Liver (tissue), 9 donors: Measurements from ENCODE around the gene BMP6. TPM values are rescaled to one million over a fixed set of nuclear protein-coding genes. Genes with fewer than 3 reads are reported as not detected.
"Not testable (repeated sequence)": the region's sequence is repeated elsewhere in the genome, so short reads cannot be mapped to it uniquely, and the experiment has no call there.

Experiments
- DNase-seq: peaks from one replicate; pipeline ENCODE4 v3.0.0-alpha.2; 2017; ENCODE audit warnings: low spot score
- H3K27ac ChIP-seq, 2 donors: one replicate each; pipeline ENCODE4 v1.7.0; 2013; ENCODE audit warnings: inconsistent platforms in 2 of 2, low read length in 2 of 2, control low read depth in 1 of 2, low read depth in 1 of 2, mild to moderate bottlenecking in 1 of 2
- H3K27me3 ChIP-seq, 4 donors: one replicate each; pipeline versions ENCODE4 v1.6.1 to v1.7.0; 2013; ENCODE audit warnings: low read length in 3 of 4, inconsistent platforms in 1 of 4, mild to moderate bottlenecking in 1 of 4, moderate library complexity in 1 of 4; ENCODE audit not compliant: control insufficient read depth in 4 of 4, insufficient read depth in 4 of 4
- H3K36me3 ChIP-seq, 4 donors: one replicate each; pipeline versions ENCODE4 v1.6.1 to v1.7.0; 2013; ENCODE audit warnings: low read length in 3 of 4, mild to moderate bottlenecking in 3 of 4, low read depth in 1 of 4, moderate library complexity in 1 of 4; ENCODE audit not compliant: control insufficient read depth in 4 of 4, insufficient read depth in 3 of 4
- H3K4me1 ChIP-seq, 4 donors: one replicate each; pipeline versions ENCODE4 v1.6.1 to v1.7.0; 2013; ENCODE audit warnings: low read length in 3 of 4, mild to moderate bottlenecking in 3 of 4, moderate library complexity in 1 of 4; ENCODE audit not compliant: control insufficient read depth in 4 of 4, insufficient read depth in 4 of 4
- H3K4me3 ChIP-seq, 3 donors: one replicate each; pipeline versions ENCODE4 v1.6.1 to v1.7.0; 2013; ENCODE audit warnings: low read length in 3 of 3, control low read depth in 1 of 3, low read depth in 1 of 3, mild to moderate bottlenecking in 1 of 3
- H3K9ac ChIP-seq, 2 donors: one replicate each; pipeline ENCODE4 v1.7.0; 2013; ENCODE audit warnings: low read length in 2 of 2, mild to moderate bottlenecking in 2 of 2, moderate library complexity in 2 of 2, control low read depth in 1 of 2, low read depth in 1 of 2
- H3K9me3 ChIP-seq, 4 donors: one replicate each; pipeline versions ENCODE4 v1.6.1 to v1.7.0; 2013; ENCODE audit warnings: low read length in 3 of 4; ENCODE audit not compliant: control insufficient read depth in 4 of 4
- EGR1 ChIP-seq, 2 donors: IDR thresholded peaks; 2 replicates each; pipeline ENCODE4 v1.6.1; 2016 to 2018; ENCODE audit warnings: antibody characterized with exemption in 2 of 2, low read depth in 2 of 2
- FOXA1 ChIP-seq: IDR thresholded peaks from 2 replicates; pipeline ENCODE4 v1.6.1; 2016; ENCODE audit warnings: antibody characterized with exemption
- FOXA2 ChIP-seq: IDR thresholded peaks from 2 replicates; pipeline ENCODE4 v1.6.1; 2016; ENCODE audit warnings: antibody characterized with exemption
- GABPA ChIP-seq, 2 donors: IDR thresholded peaks in 1 of 2; conservative IDR thresholded peaks in 1 of 2; 2 replicates each; pipeline ENCODE4 v1.6.1; 2016; ENCODE audit warnings: antibody characterized with exemption in 2 of 2, mild to moderate bottlenecking in 1 of 2, moderate library complexity in 1 of 2
- HNF4A ChIP-seq, 2 donors: conservative IDR thresholded peaks; 2 replicates each; pipeline ENCODE4 v1.6.1; 2016; ENCODE audit warnings: antibody characterized with exemption in 2 of 2, mild to moderate bottlenecking in 2 of 2
- HNF4G ChIP-seq: IDR thresholded peaks from 2 replicates; pipeline ENCODE4 v1.6.1; 2016; ENCODE audit warnings: antibody characterized with exemption
- JUND ChIP-seq, 2 donors: IDR thresholded peaks; 2 replicates each; pipeline ENCODE4 v1.6.1; 2016; ENCODE audit warnings: antibody characterized with exemption in 2 of 2
- NR2F2 ChIP-seq: IDR thresholded peaks from 2 replicates; pipeline ENCODE4 v1.6.1; 2016; ENCODE audit warnings: antibody characterized with exemption
- RAD21 ChIP-seq, 2 donors: IDR thresholded peaks; 2 replicates each; pipeline ENCODE4 v1.6.1; 2016; ENCODE audit warnings: antibody characterized with exemption in 2 of 2, mild to moderate bottlenecking in 2 of 2
- RXRA ChIP-seq, 2 donors: IDR thresholded peaks; 2 replicates each; pipeline ENCODE4 v1.6.1; 2017 to 2018; ENCODE audit warnings: antibody characterized with exemption in 2 of 2, mild to moderate bottlenecking in 1 of 2
- SP1 ChIP-seq: IDR thresholded peaks from 2 replicates; pipeline ENCODE4 v1.6.1; 2018; ENCODE audit warnings: antibody characterized with exemption, mild to moderate bottlenecking
- TAF1 ChIP-seq: conservative IDR thresholded peaks from 2 replicates; pipeline ENCODE4 v1.6.1; 2016; ENCODE audit warnings: antibody characterized with exemption, mild to moderate bottlenecking
- YY1 ChIP-seq: IDR thresholded peaks from 2 replicates; pipeline ENCODE4 v1.6.1; 2016; ENCODE audit warnings: antibody characterized with exemption, mild to moderate bottlenecking
- WGBS: extraction: QIAGEN DNeasy Blood & Tissue Kit; methylation state at CpG from one replicate; pipeline ENCODE4 v1.1.7; 2013; 5-methylcytosine and 5-hydroxymethylcytosine counted together
- polyA plus RNA-seq, 2 donors: library from polyadenylated mRNA; stranded (reverse) in 1 of 2; unstranded in 1 of 2; fragments of 200-250 nt in 1 of 2; fragments of >200 nt in 1 of 2; fragmentation: Nextera tagmentation in 1 of 2; extraction: Ambion mirVana in 1 of 2; gene quantifications; one replicate each; pipeline versions ENCODE4 v1.2.1 to v1.2.3, GENCODE V29; 2013 to 2015
- total RNA-seq, 2 donors: library from RNA; depleted of rRNA; stranded (reverse); fragments of >200 nt; gene quantifications; one replicate each; pipeline ENCODE4 v1.2.3, GENCODE V29; 2014
- TF ChIP-seq, protein P1 (sequence below): IDR thresholded peaks from 2 replicates; pipeline ENCODE4 v1.6.1; 2016; ENCODE audit warnings: antibody characterized with exemption
- TF ChIP-seq, protein P2 (sequence below): IDR thresholded peaks from 2 replicates; pipeline ENCODE4 v1.6.1; 2016; ENCODE audit warnings: antibody characterized with exemption
- TF ChIP-seq, protein P3 (sequence below): fragments of 150-350 bp; IDR thresholded peaks from 2 replicates; pipeline ENCODE4 v1.5.1; 2017; ENCODE audit warnings: improper control_type of control experiment, low read depth, low read length; ENCODE audit not compliant: missing input control
- TF ChIP-seq, protein P4 (sequence below): IDR thresholded peaks from 2 replicates; pipeline ENCODE4 v1.6.1; 2016; ENCODE audit warnings: antibody characterized with exemption
- donor health status: healthy.
- donor health status: healthy.
- donor health status: healthy.
- donor health status: healthy.
- donor health status: healthy.

BMP6 gene
- total and polyA plus RNA-seq, 4 donors: 0.57 to 5.9 (median 2.3) TPM

DNA sequence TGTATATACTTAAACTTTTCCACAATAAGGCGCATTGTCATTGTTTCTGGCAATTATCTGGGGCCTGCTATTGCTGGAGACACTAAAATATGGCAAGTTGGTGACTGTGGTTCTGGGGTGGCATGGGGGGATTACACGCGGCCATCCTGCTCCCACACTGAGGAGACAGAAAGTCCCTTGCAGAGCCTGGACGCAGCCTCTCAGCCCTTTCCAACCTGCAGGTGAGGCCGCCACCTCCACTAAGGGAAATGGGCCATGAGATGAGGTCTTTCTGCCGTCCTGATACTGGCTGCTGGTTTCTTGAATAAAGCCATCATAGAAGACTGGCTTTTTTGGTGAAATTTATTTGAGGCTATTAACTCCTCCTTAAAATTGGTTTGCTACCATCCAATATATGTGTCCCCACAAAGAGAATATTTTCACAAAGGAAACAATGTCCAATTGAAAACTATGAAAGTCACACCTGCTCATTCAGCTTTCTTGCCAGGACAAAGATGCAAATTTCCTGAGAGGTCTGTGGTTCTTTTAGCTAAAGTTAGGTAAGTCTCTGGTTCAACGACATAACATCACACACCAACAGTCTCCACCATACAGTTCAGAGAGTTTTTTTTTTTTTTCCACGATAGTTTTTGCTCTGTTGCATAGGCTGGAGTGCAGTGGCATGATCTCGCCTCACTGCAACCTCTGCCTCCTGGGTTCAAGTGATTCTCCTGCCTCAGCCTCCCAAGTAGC lies 171.7 kb downstream of the BMP6 start (continued):
- TF ChIP-seq, protein P1, sequence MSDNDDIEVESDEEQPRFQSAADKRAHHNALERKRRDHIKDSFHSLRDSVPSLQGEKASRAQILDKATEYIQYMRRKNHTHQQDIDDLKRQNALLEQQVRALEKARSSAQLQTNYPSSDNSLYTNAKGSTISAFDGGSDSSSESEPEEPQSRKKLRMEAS: no peak
- TF ChIP-seq EGR1 (IDR thresholded peaks at IDR 0.05; ENCODE audit: low read depth in 2 of 2): no peak
- no peak for TF ChIP-seq FOXA1

DNA sequence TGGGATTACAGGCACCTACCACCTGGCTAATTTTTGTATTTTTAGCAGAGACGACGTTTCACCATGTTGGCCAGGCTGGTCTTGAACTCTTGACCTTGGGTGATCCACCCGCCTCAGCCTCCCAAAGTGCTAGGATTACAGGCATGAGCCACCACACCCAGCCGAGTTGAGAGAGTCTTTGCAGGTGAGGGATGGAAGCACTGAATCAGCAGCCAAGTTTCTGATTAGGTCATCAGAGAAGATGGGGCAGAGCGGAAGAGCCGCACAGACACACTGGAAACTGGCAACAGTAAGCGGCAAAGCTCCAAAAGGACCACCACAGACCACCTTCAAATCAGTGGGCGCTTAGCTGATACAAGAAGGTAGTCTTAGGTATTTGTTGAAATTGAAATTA lies 172.3 kb downstream of the BMP6 start:
- not testable (repeated sequence) for H3K4me3 ChIP-seq, H3K27ac ChIP-seq, DNase-seq, H3K9ac ChIP-seq, H3K9me3 ChIP-seq, H3K27me3 ChIP-seq
- WGBS: 91% methylated on average over 8 of the region's 8 CpGs
- Histone ChIP-seq H3K36me3 (peaks cover 23 to 81% (median 66%) of the 10 kb centered on the region in 4 donors), H3K4me1 (peaks cover 5 to 23% (median 13%) of the 10 kb centered on the region in 4 donors)

DNA sequence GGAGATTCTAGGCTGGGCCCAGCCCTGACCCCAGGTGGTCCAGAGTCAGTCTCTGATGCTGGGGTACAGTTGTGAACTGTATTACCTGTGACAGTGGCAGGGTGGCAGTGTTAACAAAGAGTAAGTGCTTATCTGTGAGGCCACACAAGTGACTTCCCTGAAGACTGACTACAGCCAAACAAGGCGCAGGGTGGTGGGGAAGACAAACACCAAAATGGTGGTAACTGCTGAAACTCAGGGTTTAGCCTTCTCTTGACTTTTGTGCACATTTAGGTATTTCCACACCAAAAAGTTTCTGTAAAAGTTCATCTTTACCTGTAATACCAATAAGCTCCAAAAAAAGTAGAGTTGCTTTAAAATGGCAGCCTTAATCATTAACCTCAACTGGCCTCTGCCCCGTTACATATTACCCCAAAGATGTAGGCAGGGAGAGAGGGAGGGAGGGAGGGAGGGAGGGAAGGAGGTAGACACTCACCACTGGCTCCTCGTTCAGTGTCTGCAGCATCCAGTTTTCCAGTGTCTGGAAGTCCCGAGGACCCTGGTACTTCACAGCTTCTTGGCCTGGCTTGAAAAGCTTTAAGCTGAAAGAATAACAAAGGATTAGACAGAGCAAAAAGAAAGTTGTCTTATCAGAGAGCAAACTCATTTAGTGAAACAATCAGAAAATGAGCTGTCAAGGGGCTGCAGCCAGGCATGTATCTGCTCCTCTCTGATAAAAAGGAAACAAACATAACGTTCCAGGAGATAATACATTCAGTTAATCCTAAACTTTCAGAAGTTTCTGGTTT lies 173.4 kb downstream of the BMP6 start:
- WGBS: 40% methylated on average over 5 of the region's 5 CpGs
- Histone ChIP-seq H3K9ac (no peak overlapping the region), H3K4me3 (no peak overlapping the region), H3K9me3 (no peaks in the 10 kb centered on the region), H3K36me3 (peaks cover 21 to 84% (median 67%) of the 10 kb centered on the region in 4 donors), H3K4me1 (peaks cover 5 to 25% (median 14%) of the 10 kb centered on the region in 4 donors), H3K27me3 (no peaks in the 10 kb centered on the region), H3K27ac (no peak overlapping the region)
- no peak for TF ChIP-seq HNF4G
- TF ChIP-seq, protein P2, sequence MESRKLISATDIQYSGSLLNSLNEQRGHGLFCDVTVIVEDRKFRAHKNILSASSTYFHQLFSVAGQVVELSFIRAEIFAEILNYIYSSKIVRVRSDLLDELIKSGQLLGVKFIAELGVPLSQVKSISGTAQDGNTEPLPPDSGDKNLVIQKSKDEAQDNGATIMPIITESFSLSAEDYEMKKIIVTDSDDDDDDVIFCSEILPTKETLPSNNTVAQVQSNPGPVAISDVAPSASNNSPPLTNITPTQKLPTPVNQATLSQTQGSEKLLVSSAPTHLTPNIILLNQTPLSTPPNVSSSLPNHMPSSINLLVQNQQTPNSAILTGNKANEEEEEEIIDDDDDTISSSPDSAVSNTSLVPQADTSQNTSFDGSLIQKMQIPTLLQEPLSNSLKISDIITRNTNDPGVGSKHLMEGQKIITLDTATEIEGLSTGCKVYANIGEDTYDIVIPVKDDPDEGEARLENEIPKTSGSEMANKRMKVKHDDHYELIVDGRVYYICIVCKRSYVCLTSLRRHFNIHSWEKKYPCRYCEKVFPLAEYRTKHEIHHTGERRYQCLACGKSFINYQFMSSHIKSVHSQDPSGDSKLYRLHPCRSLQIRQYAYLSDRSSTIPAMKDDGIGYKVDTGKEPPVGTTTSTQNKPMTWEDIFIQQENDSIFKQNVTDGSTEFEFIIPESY: no peak
- TF ChIP-seq NR2F2: no peak
- no peak for TF ChIP-seq FOXA2
- peak; percentile 16 to 27 for TF ChIP-seq HNF4A (conservative IDR thresholded peaks at IDR 0.05)
- TF ChIP-seq TAF1: no peak
- TF ChIP-seq FOXA1: no peak
- TF ChIP-seq YY1: peak; percentile 84
- TF ChIP-seq RXRA (IDR thresholded peaks at IDR 0.05): peak; percentile 28 to 50
- TF ChIP-seq RAD21 (IDR thresholded peaks at IDR 0.05): peak; percentile 66 to 74
- TF ChIP-seq SP1: no peak
- TF ChIP-seq, protein P3, sequence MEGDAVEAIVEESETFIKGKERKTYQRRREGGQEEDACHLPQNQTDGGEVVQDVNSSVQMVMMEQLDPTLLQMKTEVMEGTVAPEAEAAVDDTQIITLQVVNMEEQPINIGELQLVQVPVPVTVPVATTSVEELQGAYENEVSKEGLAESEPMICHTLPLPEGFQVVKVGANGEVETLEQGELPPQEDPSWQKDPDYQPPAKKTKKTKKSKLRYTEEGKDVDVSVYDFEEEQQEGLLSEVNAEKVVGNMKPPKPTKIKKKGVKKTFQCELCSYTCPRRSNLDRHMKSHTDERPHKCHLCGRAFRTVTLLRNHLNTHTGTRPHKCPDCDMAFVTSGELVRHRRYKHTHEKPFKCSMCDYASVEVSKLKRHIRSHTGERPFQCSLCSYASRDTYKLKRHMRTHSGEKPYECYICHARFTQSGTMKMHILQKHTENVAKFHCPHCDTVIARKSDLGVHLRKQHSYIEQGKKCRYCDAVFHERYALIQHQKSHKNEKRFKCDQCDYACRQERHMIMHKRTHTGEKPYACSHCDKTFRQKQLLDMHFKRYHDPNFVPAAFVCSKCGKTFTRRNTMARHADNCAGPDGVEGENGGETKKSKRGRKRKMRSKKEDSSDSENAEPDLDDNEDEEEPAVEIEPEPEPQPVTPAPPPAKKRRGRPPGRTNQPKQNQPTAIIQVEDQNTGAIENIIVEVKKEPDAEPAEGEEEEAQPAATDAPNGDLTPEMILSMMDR: peak; percentile 20
- TF ChIP-seq, protein P4, sequence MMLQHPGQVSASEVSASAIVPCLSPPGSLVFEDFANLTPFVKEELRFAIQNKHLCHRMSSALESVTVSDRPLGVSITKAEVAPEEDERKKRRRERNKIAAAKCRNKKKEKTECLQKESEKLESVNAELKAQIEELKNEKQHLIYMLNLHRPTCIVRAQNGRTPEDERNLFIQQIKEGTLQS: no peak
- no peak for TF ChIP-seq GABPA (IDR thresholded peaks at IDR 0.05 in 1 of 2, conservative IDR thresholded peaks at IDR 0.05 in 1 of 2)
- no peak for TF ChIP-seq JUND (IDR thresholded peaks at IDR 0.05)
- DNase-seq: peak; percentile 39
